HL-60/S4 (cell line): ENCODE measurements around the gene PLA2G6.
"Not testable (repeated sequence)": the region's sequence is repeated elsewhere in the genome, so short reads cannot be mapped to it uniquely, and the experiment has no call there.

ENCODE experiments used
- in situ Hi-C: fragments of 300-500 bp; cut with MboI; formaldehyde crosslinking; loops from 2 replicates; pipeline ENCODE4 v1.14.3; 2022; ENCODE audit warnings: low sequenced_read_pairs

Gene PLA2G6

DNA sequence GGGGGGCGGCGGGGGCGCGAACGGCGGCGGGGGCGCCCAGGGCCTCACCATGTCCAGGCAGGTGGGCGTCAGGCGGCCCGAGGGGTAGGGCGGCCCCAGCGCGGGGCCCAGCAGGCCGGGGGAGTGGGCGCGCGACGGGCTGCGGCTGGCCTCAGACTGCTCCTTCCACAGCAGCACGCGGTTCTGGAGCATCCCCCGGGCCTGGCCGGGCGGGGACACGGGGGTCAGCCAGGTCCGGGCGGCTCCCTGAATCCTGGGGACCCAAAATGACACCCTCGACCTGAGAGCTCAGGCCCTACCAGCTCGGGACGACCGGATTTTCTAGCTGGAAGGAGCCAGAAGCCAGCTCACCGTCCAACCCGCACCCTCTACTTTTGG, 92.2 kb downstream of the PLA2G6 start:
- in situ Hi-C loops, result no loop called here

DNA sequence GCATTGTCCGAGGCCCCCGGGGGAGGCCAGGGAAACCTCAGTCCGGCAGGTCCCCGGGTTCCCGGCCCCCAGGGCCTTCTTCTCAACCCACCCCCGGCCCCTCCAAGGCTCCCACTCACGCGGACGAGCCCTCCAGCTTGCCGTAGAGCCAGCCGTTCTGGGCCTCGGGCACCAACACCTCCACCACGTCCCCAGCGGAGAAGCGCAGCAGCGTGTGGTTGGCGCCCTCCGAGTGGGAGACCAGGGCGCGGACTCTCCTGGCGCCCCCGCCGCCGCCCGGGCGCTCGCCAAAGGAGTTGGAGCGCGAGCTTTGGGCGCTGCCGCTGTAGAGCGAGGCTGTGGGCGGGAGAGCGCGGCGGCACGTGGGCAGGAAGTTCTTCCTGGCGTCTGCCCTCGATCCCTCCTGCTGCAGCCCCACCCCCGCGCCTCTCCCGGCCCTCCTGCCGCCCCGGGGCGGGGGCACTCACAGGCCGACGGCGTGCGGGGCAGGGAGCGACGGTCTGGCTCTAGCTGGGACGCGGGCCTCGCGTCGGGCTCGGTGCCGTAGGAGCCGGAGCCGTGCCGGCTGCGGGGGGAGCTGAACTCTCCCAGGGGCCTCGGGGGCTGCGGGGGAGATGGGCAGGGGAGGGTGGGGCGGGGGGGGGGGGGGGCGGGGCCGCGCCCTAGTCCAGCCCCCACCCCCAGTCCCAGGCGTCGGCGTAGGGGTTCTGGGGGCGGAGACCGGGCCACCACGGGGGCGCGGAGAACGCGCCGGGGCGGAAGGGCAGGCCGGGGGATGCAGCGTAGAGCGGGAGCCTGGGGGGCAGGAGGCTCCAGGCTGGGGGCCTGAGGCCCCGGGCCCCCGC, 92.8 kb downstream of the PLA2G6 start:
- in situ Hi-C loops, result no loop called here

DNA sequence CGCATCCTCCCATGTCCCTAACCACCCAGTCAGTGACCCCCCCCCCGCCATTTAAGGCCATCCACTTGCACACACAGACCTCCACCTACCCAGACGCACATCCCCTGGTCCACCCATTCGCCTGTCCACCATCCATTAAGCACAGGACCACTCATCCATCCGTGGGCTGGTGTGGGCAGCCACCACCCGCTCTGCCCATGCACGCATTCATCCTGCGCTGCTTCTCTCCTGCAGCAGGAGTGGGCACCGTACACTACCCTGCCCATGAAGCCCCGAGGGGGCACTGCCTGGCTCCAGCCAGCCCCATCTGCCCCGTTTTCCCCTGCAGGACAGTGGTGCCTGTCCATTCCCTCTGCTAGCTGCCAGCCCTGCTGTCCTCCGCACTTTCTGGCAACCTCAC, 93.8 kb downstream of the PLA2G6 start:
- in situ Hi-C loops, result no loop called here

DNA sequence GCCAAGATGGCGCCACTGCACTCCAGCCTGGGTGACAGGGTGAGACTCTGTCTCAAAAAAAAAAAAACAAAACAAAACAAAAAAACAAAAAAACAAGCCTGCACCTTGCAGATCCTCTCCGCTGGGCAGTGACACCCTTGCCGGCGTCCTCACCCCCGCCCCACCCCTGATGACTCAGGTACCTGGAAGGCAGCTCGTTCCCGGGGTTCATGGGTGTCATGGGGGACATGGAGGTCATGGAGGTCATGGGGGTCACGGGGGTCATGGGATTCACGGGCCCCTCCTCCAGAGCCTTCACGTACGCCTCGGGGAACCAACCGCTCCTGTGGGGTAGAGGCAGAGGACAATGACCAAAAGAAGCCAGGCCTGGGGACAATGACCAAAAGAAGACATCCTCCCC, 94.7 kb downstream of the PLA2G6 start:
- in situ Hi-C loops, result no loop called here

DNA sequence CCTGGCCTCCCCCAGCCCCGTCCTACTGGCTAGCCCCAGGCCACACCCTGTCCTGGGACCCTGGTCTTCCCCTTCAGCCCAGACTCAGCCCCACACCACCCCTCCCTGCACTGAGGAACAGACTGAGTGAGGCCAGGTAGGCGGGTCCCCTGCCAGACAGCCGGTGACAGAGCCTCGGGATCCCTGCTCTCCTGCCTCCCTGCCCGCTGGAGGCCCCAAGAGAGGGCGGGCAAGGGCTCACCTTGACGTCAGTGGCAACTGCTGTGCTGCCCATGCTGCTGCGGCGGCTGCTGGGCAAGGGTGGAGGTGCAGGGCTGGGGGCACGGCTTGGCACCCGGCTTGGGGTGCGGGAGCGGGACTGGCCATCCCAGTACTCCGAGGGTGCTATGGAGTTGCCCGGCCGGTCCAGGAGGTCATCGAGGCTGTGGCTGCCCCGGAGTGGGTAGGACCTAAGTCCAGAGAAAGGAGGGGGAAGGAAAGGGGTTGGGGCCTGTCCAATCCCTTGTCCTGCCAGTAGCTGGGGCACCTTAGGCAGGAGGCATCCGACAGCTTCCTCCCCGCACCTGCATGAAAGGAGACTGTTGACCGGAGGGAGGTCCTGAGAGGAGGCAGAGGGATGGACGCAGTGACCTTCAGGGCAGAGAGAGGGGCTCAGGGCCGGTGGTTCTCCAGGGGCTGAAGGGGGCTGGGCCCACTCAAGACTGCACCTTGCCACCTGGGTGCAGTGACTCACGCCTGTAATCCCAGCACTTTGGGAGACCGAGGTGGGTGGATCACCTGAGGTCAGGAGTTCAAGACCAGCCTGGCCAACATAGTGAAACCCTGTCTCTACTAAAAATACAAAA, 95.4 kb downstream of the PLA2G6 start:
- in situ Hi-C loops, result no loop called here

DNA sequence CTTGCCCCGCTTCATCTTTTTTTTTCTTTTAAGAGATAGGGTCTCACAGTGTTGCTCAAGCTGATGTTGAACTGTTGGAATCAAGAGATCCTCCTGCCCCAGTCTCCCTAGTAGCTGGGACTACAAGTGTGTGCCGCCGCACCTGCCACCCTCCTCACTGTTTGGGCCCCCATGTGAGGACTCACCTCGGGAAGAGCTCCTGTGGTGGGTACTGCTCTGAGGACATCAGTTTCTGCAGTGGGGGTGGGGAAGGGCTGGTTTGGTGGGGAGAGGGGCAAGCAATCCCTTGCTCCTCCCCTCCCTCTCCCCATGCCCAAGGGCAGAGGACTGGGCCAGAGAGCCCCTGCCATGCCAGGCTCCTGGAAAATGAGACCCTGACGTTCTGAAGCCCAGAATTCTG, 96.1 kb downstream of the PLA2G6 start:
- in situ Hi-C loops, result no loop called here

DNA sequence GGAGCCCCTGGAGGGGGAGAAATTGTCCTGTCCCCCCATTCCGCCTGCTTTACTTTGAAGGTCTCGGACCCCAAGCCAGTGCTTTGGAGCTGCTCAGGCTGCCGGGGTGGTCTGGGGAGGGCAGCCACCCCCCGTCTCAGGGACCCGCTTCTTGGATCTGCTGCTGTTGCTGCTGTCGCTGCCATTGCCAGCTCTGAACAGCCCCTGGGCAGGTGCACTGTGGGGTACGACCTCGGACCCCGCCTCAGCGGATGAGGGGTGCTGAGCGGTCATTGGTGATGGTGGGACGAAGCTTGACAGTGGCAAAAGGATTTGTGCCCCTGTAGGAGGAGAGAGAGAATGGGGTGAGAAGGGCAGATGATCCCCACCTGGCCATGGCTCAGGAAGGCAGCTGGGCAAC, 96.6 kb downstream of the PLA2G6 start:
- in situ Hi-C loops, result no loop called here

DNA sequence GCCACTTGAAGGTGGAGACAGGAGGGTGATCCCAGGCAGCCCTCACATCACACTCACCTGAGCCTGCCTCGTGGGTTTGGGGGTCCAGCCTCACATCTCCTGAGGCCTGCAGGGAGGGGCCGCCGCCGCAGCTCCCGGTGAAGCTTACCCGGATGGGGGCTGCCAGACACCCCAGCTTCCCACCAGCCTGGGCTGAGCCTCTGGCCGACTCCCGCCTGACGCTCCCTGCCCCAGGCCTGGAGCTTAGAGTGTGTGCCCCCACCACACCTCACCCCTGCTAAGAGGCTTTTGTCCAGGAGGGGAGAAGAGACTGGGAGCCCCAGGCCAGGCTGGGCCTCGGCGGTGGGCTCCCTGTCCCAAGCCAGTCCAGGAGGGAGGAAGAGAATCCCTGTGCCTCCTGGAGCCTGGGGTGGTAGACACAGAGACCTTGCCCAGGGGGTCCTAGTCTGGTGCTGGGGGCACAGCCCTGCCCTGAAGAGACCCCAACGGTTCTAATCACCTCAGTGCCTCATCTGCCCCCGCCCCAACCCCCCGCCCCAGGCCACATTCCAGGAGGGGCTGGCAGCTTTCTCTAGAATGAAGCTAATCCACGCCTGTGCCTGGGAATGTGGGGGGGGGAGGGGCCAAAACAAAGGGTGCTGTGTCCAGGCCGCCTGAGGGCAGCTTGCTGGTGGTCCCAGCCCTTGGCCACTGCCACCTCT, 97.5 kb downstream of the PLA2G6 start, which contains the start of gene SLC16A8:
SLC16A8 (minus strand) TSS at position 254 of the 701 bp plus-strand sequence. CDS start 1,311 bp downstream, outside the sequence.
- in situ Hi-C loops, result no loop called here

DNA sequence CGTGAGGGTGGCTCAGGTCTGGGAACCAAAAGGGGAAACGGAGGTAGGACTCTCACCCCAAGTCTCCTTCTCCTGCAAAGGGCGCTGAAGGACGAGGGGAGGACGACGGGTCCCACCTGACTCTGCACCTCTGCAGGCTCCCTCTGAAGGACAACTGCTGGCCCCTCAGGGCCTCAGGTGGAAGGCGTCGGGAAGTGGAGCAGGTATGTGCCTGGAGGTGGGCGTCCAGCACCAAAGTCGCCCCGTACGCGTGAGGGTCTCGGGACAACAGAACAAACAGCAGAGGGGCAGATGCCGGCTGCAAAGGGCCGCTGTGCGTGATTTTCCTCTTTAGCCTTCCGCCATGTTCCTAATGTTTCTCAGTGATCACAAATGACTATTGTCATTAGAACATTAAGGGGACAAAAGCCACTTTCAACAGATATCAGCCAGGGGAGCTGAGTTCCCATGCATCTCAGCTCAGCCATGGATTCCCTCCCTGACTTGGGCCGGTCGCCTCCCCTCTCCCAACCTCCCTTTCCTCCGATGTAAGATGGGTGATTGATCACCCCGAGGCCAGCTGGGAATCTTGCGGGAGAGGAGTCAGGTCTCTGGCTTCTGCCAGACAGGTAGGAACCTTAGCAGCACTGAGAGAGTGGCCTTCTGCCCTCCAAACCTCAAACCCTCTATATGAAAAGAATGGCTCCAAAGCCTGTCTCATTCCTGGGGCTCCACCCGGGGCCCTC, 98.5 kb downstream of the PLA2G6 start:
- in situ Hi-C loops, result no loop called here

DNA sequence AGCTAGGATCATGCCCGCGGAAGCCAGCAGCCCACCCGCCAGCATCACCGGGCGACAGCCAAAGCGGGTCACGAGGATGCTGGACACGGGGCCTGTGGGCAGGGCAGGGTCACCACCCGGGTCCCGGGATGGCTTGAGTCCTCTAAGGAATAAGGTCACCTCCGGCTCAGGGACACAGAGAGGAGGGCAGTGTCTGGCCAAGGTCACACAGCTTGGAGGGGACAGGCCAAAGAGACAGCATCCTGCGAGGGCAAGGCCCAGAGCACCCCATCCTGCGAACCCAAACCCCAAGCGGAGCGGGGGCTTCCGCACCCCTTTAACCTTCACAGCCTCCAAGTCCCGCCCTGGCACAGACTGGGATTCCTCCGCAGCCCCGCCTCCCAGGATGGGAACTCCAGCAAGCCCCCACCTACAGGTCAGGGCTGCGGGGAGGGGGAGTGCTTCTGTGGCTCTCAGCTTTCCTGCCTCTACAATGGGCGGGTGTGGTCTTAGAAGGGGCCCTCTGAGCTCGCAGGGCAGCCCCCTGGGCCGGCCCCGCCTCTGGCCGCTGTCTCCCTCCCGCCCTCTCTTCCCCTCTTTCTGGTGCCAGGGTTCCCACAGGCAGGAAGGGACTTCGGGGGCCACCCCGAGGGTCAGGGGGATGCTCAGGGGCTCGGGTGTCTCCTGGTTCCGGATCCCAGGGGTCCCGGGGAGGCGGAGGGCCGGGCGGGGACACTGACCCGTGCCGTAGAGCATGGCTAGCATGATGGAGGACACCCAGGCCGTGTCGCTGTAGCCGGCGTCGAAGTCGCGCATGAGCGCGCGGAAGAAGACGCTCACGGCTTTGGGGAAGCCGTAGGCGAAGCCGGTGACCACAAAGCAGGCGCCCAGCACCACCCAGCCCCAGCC, 99.4 kb downstream of the PLA2G6 start:
- in situ Hi-C loops, result no loop called here

DNA sequence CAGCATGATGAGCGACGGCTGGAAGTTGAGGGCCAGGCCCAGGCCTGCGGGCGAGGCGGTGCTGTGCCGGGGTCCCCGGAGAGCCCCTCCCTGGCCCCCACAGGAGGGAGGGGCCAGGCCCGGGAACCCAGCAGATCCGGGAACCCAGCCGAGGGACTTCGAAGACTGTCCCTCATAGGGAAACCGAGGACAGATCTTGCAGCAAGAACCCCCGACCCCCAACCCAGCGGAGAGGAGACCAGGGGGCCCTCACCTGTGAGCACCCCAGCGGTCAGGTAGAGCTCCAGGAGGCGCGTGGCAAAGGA, 100.0 kb downstream of the PLA2G6 start:
- in situ Hi-C loops, result no loop called here

DNA sequence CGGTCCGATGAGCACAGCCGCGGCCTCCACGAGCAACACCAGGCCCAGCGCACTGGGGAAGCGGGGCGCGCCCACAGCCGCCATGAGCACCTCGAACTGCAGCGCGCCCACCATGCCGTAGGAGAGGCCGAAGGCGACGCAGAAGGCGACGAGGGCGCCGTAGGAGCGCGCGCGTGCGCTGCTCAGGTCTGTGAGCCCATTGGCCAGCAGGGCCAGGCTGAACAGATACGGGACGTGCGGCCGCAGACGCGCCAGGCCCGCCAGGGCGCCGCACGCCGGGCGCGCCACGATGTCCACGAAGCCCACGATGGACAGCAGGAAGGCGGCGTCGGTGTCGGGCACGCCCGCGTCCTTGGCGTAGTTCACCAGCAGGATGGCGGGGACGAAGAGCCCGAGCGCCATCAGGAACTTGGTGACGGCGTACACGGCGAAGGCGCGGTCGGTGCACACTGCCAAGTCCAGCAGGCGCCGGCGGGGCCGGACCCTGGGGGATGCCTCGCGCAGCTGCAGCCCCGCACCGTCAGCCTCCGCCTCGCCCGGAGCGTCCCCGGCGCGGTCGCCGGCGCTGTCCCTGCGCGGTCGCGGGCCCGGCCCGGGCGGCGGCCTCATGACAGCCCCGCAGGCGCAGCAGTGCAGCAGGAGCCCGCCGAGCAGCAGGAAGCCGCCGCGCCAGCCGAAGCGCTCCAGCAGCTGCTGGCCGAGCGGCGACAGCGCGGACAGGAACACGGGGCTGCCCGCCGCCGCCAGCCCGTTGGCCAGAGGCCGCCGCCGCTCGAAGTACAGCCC, 100.6 kb downstream of the PLA2G6 start:
- in situ Hi-C loops, result no loop called here

DNA sequence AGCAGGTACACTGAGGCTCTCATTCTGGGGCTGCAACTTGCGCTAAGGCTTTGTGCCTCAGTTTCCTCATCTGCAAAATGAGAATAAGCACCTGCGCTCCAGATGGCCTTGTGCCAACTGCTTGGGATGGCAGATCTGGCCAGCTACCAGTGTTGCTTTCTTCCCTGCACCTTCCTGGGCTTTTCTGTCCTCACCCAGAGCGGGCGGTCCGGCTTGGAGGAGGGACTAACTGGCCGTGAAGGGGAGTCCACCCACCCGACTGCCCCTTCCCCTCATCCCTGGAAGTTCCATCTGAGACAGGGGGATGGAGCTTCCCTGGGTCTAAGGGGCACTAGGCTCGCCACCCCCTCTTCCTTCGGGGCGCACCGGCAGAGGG, 101.2 kb downstream of the PLA2G6 start:
- in situ Hi-C loops, result no loop called here

DNA sequence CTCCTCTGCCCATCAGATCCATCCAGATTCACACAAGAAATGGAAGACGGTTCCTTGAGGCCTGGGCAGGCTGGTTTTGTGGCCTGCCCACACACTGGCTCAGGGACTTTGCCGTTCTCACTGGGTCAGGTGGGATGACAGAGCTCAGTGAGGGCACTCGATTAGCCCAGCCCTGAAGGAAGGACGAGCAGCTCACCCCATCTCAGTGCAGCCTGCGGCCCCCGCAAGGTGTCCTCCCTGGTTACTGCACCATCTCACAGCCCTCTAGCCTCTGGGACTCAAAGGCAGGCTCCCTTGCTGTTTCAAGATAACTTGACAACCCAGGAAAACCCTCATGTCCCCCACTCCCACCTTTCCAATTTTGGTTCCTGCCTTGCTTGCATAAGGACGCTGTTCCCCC, 101.8 kb downstream of the PLA2G6 start:
- in situ Hi-C loops, result no loop called here

DNA sequence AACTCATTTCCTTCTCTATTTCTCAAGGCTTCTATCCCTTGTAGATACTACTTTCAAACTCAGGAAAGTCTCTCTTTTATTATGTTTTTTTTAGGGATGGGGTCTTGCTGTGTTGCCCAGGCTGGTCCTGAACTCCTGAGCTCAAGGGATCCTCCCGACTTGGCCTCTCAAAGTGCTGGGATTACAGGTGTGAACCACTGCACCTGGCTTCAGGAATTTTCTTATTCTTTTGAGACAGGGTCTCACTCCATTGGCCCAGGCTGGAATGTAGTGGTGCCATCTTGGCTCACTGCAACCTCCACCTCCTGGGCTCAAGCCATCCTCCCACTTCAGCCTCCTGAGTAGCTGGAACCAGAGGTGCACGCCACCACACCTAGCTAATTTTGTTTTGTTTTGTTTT, 102.4 kb downstream of the PLA2G6 start:
- in situ Hi-C loops, result not testable (repeated sequence)

DNA sequence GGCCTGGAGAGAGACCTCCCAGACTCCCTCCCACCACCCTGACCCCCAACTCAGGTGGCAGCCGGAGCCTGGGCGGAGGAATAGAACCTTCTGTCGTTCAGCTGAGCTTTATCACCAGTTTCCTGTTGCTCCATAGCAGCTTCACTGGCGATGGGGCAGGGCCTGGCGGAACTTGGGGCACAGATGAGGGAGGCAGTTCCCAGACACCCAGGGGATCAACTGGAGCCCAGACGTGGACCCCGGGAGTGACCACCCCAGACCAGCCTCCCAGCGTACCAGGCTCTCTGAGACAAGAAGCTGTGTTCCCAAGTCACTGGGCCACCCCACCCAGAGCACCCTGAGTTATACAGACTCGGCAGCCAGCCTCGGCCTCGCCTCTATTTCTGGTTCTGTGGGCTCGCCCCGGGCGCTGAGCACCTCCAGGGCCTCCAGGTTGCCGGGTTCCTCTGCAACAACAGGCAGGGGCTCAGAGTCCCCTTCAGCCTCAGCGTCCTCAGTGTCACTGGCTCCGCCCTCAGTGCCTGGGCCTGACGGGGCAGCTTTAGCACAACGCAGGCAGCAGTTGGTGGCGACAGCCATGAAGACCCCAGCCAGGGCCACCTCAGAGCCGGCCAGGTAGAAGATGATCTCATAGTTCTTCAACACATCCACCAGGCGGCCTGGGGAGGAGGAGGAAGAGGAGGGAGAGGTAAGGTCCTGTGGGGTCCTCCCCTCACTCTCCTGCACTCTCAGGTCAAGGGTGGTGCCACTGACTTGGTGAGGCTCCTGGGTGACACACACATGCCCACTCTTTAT, 103.4 kb downstream of the PLA2G6 start:
- in situ Hi-C loops, result no loop called here

DNA sequence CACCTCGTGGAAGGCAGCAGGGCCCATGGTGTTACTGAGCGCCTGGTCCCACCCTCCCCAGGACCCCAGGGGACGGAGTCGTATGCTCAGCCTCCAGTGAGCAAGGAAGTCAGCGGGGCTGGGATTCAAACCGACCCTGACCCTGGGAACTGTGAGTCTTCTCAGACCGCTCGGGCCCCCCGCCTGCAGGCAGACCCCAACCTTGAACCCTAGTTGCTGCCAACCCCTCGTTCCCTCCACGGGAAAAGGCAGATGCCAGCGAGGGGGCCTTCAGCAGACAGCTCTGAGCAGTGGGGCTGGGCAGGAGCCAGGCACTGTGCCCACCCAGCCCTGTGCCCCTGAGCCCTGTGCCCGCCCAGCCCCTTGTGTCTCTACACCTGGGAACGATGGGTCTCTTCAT, 104.0 kb downstream of the PLA2G6 start:
- in situ Hi-C loops, result no loop called here

DNA sequence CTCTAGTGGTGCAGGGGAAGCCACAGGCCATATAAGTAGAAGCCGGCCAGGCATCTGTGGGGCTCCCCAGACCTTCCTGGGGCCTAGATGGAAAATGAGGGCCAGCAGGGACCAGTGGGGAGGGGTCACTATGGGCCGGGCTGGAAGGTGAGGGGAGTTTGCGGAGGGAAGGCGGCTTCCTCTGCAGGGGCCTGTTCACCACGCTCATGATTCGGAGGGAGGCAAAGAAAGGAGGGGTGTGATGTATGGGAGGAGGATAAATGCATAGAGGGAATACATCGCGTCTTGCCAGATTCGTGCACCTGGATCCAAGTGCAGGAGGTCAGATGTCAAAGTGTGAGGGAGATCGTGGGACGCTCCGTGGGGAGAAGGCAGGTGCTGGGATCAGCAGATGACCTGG, 104.5 kb downstream of the PLA2G6 start:
- in situ Hi-C loops, result no loop called here
